A673 (cell line): Measurements from ENCODE around the gene TNPO3. TPM values are rescaled to one million over a fixed set of nuclear protein-coding genes. Genes with fewer than 3 reads are reported as not detected.

Experiments used
- BruUV-seq: library from RNA; stranded (reverse); fragments of 400-500 nt; replicated peaks from 2 replicates; lab custom pipeline; 2021; lab: Mats Ljungman, UMichigan
- CTCF ChIA-PET: fragments of 300-600 bp; sonication (Branson Sonifier 250); formaldehyde crosslinking; loops from one replicate; lab custom pipeline; 2022; ENCODE audit warnings: antibody characterized with exemption; lab: Charles Lee
- POLR2A ChIA-PET: fragments of 300-600 bp; sonication (Branson Sonifier 250); formaldehyde crosslinking; loops from one replicate; lab custom pipeline; 2022; ENCODE audit warnings: antibody characterized with exemption; ENCODE audit not compliant: low non-redundant PET; lab: Charles Lee
- DNase-seq: peaks from one replicate; pipeline ENCODE4 v3.0.0-alpha.2; 2015; ENCODE audit warnings: low spot score
- H3K27ac ChIP-seq: fragments of 200-600 bp; sonication (generic); 2 replicates; pipeline ENCODE4 v1.5.1; 2016; ENCODE audit warnings: mixed run types, low read depth, mild to moderate bottlenecking, mixed read lengths, antibody characterized with exemption, low read length; ENCODE audit not compliant: poor library complexity, severe bottlenecking
- H3K27me3 ChIP-seq: fragments of 200-600 bp; sonication (generic); replicated peaks from 2 replicates; pipeline ENCODE4 v1.6.1; 2017; ENCODE audit warnings: mixed run types, low read depth, mild to moderate bottlenecking, mixed read lengths, antibody characterized with exemption, low read length; ENCODE audit not compliant: insufficient read depth, poor library complexity
- H3K36me3 ChIP-seq: fragments of 200-600 bp; sonication (generic); 2 replicates; pipeline ENCODE4 v1.6.1; 2016; ENCODE audit warnings: mixed run types, mild to moderate bottlenecking, mixed read lengths, antibody characterized with exemption, low read length; ENCODE audit not compliant: insufficient read depth, poor library complexity, severe bottlenecking
- H3K4me1 ChIP-seq: fragments of 200-600 bp; sonication (generic); 2 replicates; pipeline ENCODE4 v1.6.1; 2017; ENCODE audit warnings: mixed run types, mild to moderate bottlenecking, mixed read lengths, antibody characterized with exemption, low read length; ENCODE audit not compliant: insufficient read depth, poor library complexity, severe bottlenecking
- H3K4me3 ChIP-seq: fragments of 200-600 bp; sonication (generic); 2 replicates; pipeline ENCODE4 v1.5.1; 2016; ENCODE audit warnings: low read depth, mixed run types, mild to moderate bottlenecking, mixed read lengths, low read length; ENCODE audit not compliant: poor library complexity, severe bottlenecking
- H3K9me3 ChIP-seq: fragments of 200-600 bp; sonication (generic); 2 replicates; pipeline ENCODE4 v1.6.1; 2016; ENCODE audit warnings: mixed run types, low read depth, mild to moderate bottlenecking, mixed read lengths, antibody characterized with exemption, low read length; ENCODE audit not compliant: poor library complexity, severe bottlenecking
- CTCF ChIP-seq: fragments of 300-800, 200-600 bp; sonication (generic); conservative IDR thresholded peaks from 2 replicates; pipeline ENCODE4 v1.5.1; 2017; ENCODE audit warnings: low read depth, mild to moderate bottlenecking, antibody characterized with exemption, low read length, moderate library complexity, mixed read lengths
- EZH2 ChIP-seq: fragments of 200-600 bp; sonication (generic); IDR thresholded peaks from 2 replicates; pipeline ENCODE4 v1.6.1; 2017; ENCODE audit warnings: borderline replicate concordance, low read depth, mild to moderate bottlenecking, mixed read lengths, antibody characterized with exemption, low read length; ENCODE audit not compliant: poor library complexity, severe bottlenecking
- intact Hi-C: fragments of 100-400 bp; cut with micrococcal nuclease; formaldehyde crosslinking; loops from one replicate; pipeline ENCODE4 v1.10.0; 2022; ENCODE audit not compliant: unreplicated experiment
- total RNA-seq: library from RNA; stranded (reverse); gene quantifications from 2 replicates; pipeline ENCODE4 v1.2.3, GENCODE V29; 2021

The TNPO3 gene
- total RNA-seq, 1 experiment from 2014 or later: 77.8 TPM

- no TSS peak for BruUV-seq
- H3K36me3 ChIP-seq: no peaks in the 10 kb centered on the region
- ChIA-PET CTCF (no interaction called here), POLR2A (no interaction called here)
- H3K9me3 ChIP-seq: no peaks in the 10 kb centered on the region
- no peaks in the 10 kb centered on the region for H3K4me1 ChIP-seq
- DNase-seq: no peak
- no peak overlapping the region for H3K4me3 ChIP-seq
- intact Hi-C loops: no loop called here
- H3K27ac ChIP-seq: no peak overlapping the region
- no peak for TF ChIP-seq CTCF
- no peak for TF ChIP-seq EZH2
- no peaks in the 10 kb centered on the region for H3K27me3 ChIP-seq
Measured at GRCh38 chr7:129084801-129085551, 30.1 kb upstream of the TNPO3 start.

- CTCF ChIA-PET: no interaction called here
- H3K4me3 ChIP-seq: no peak overlapping the region
Measured at GRCh38 chr7:129083525-129083924, 28.6 kb upstream of the TNPO3 start.

GRCh38 chr7:129078455-129078854 is 23.5 kb upstream of the TNPO3 start:
- no peak overlapping the region for H3K4me3 ChIP-seq
- POLR2A ChIA-PET: no interaction called here

More at GRCh38 chr7:129083525-129083924, 28.6 kb upstream of the TNPO3 start:
- POLR2A ChIA-PET: no interaction called here
- Histone ChIP-seq H3K36me3 (no peaks in the 10 kb centered on the region), H3K9me3 (no peaks in the 10 kb centered on the region), H3K27me3 (no peaks in the 10 kb centered on the region), H3K27ac (no peak overlapping the region), H3K4me1 (no peaks in the 10 kb centered on the region)
- TF ChIP-seq EZH2 (no peak), CTCF (no peak)
- no TSS peak for BruUV-seq
- intact Hi-C loops: no loop called here
- DNase-seq: no peak

More at GRCh38 chr7:129078455-129078854, 23.5 kb upstream of the TNPO3 start:
- no peak for TF ChIP-seq EZH2
- no peak for TF ChIP-seq CTCF
- no peaks in the 10 kb centered on the region for H3K9me3 ChIP-seq
- no TSS peak for BruUV-seq
- no peak for DNase-seq
- H3K27ac ChIP-seq: no peak overlapping the region
- intact Hi-C loops: no loop called here
- no peaks in the 10 kb centered on the region for H3K36me3 ChIP-seq
- H3K4me1 ChIP-seq: no peaks in the 10 kb centered on the region
- CTCF ChIA-PET: no interaction called here
- no peaks in the 10 kb centered on the region for H3K27me3 ChIP-seq
